HTR-8/SVneo (cell line): ENCODE measurements around the gene OOEP.

Source experiments
- DNase-seq: peaks from one replicate; pipeline ENCODE4 v3.0.0; 2011; ENCODE audit warnings: low spot score, mixed read lengths; ENCODE audit not compliant: insufficient read length
- FAIRE-seq: peaks from 2 replicates; lab custom pipeline; 2011; peaks lifted over from hg19 to GRCh38; lab: Jason Lieb, UNC

The OOEP gene

GRCh38 chr6:73368675-73369074, 1.0 kb downstream of the OOEP start:
- DNase-seq (no peak), FAIRE-seq (no peak)

DNA sequence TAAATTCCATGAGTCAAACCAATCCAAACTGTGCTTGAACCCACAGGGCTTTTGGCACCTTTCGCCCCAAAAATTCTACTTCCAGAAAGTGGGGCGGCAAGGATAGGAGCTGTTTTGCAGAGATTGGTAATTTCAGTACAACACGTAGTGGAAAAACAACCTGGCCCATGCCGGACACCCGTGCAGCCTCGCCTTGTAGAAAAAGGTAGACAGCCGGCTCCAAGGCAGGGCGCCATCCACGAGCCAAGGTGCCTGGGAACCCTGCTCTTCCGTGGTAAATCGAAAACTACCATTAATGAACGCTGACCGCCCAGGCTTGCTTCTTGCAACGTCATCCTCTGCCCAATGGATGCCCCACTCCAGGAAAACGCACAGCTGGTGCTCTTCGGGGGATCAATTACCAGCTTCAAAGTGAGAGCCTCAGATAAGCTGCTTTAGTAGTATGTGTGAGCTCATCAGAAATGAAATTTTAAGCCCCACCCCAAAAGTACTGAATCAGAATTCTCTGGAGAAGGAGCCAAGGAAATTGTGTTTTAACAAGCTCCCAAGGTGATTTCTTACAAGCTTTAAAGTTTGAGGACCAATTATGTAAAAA, 1.8 kb downstream of the OOEP start:
- no peak for FAIRE-seq

DNA sequence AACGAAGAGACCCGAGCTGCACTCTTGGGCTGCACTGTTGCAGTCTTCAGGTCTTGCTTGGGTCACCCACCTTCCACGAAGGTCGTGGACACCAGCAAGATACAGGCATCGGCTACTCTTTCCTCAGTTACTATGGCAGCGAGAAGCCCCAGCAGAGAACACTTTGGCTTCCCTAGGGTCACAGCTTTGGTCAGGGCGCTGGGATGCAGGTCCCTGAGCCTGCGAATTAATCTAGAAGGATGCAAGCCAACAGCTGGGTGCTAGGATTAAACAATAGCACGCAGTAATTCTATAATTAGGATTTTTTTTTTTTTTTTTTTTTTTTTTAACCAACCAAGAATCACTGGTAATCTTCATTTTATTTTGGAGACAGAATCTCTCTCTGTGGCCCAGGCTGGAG, 5.1 kb downstream of the OOEP start:
- FAIRE-seq (no peak), DNase-seq (no peak)

More for the DNA sequence above, 1.8 kb downstream of the OOEP start:
- no peak for DNase-seq

DNA sequence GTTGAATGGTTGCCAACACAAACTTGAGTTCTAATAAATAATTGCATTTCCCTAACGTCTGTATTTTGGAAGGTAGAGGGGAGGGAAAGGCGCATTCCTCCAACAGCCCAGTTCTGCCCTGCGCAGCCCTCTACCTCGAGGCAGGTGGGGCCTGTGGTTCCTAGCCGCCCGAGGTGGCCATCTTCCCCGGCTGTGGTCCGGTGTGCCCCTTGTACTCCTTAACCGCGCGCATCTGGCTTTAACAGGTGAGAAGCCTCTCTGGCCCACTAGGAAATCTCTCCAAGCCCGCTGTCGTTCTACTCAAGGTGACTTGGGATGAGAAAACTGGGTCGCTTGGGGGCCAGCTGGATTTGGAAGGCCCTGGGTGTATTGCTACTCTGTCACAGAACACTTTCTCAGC, 5.6 kb downstream of the OOEP start:
- no peak for FAIRE-seq

GRCh38 chr6:73363537-73363875, 6.2 kb downstream of the OOEP start:
- FAIRE-seq (no peak), DNase-seq (no peak)

More for the DNA sequence above, 5.6 kb downstream of the OOEP start:
- no peak for DNase-seq

- no peak for DNase-seq
- no peak for FAIRE-seq
These were observed 6.7 kb downstream of the OOEP start for GRCh38 chr6:73362869-73363536.

DNA sequence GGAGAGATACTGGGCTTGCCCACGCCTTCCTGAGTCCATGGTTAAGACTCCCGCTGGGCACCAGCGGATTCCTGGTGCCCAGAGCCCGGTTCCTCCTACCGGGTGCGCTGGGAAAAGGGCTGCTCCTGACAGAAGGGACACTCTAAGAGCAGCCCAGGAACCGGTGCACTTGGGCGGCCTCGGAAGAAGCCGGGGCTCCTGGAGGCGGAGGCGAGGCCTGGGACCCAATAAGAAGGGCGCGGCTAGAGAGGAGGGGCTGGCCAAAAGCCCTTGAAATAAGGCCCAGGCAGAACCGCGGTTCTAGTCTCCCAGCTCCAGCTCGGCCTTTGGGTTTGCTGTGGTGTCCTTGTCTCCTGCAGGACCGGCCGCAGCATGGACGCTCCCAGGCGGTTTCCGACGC, 7.3 kb downstream of the OOEP start, which contains the start of gene KHDC3L:
KHDC3L (plus strand) TSS at position 301 of the 400 bp plus-strand sequence; CDS start at position 373, 72 bp downstream.
- no peak for FAIRE-seq
- no peak for DNase-seq

DNA sequence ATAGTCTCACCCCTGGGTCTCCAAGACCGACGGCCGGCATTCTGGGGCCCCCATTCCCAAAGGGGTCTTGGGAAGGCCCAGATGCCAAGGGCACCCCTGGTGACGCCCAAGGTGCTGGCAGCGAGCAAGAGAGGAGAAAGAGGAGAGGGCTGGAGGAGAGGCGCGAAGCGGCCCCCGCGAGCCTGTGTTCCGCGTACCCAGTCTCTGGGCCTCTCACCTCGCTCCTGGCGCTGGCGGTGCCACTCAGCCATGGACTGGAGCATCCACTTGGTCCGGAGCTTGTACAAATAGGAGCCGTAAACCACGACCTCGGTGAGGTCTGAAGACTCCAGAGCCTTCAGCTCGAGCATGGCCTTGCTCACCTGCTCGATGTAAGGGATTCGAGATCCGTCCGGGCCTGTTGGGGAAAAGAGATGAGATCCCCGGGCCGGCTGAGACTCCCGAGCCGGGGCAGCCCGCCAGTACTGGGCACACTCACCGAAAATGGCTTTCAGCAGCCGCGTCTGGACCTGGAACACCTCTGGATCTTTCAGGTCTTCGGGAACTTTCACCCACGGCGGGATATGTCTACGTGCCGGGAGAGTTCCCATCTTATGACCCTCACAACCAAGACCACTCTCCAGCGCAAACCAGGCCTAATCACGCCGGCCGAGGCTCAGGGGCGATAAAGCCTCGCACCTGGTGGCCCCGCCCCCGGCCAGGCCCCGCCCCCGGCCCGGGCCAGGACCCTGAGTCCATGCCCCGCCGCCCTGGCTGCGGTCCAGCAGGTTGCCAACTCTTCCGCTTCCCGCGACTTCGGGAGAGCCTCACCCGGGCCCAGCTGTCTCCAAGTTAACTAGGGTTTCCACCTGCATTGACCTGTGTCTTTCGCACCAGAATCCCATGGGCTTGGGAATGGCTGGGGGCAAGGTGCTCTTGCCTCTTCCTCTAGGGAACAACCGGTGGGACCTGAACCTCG, 15.8 kb downstream of the OOEP start, which contains the start of gene DPPA5:
DPPA5 (minus strand) TSS at position 641 of the 958 bp plus-strand sequence; CDS start at position 590, 51 bp downstream.
- FAIRE-seq (no peak), DNase-seq (no peak)

GRCh38 chr6:73349311-73349710, 20.4 kb downstream of the OOEP start:
- DNase-seq (no peak), FAIRE-seq (no peak)

GRCh38 chr6:73348550-73349204, 21.0 kb downstream of the OOEP start:
- FAIRE-seq (no peak), DNase-seq (no peak)

DNA sequence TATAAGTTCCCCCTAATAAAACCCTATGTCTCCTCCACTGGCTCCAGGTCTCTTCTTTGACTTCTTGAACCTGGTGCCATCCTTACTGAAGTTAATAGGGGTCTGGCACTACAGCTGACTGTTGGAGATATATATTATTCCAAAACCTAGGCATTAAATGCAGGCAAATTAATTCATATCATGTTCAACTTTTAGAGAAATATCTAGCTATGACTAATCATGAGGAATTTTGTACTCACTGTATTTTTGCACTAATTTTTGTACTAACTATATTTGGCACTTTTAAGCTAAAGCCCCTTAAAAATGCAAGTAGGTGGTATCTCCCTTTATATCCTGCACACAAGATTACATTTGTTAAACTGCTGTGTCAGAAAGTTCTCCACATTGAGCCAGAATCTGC, 26.5 kb downstream of the OOEP start:
- DNase-seq, result no peak
- no peak for FAIRE-seq

DNA sequence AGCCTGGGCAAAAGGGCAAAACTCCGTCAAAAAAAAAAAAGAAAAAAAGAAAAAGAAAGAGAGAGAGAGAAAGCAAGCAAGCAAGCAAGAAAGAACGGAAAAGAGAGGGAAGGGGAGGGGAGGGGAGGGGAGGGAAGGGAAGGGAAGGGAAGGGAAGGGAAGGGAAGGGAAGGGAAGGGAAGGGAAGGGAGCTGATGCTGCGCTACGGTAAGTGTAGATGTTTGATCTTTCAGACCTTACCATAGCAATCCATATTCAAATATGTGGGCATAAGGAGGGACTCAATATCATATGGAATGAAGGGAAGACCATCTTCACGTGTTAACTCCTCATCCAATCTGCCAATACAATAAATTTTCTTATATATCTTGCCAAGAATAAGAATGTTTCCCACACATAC, 27.5 kb downstream of the OOEP start:
- no peak for DNase-seq
- no peak for FAIRE-seq

DNA sequence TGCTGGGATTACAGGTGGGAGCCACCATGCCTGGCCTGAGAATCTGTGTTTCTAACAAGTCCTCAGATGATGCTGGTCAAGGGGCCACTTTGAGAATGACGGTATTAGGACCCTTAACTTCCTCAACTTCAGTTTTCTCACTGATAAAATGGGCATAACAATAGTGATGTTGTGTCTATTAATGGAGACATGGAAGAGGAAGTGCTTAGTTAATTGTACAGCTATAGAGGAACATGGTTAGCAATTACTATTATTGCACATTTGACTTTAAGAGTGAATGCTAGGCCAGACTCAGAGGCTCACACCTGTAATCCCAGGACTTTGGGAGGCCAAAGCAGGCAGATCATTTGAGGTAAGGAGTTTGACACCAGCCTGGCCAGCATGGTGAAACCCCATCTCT, 28.4 kb downstream of the OOEP start:
- DNase-seq (no peak), FAIRE-seq (no peak)

DNA sequence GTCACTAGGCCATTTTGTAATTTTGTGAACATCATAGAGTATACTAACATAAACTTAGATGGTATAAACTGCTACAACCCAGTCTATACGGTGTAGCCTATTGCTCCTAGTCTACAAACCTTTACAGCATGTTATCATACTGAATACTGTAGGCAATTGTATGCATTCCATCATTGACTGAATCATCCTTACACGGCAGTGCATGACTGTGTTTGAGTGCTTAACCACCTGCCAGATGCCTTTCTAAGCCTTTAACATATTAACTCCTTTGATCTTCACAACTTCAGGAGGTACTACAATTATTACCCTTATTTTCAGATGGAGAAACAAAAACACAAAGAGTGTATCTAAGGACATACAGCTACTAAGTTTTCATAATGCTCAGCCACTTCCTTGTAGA, 29.6 kb downstream of the OOEP start:
- DNase-seq (no peak), FAIRE-seq (no peak)

GRCh38 chr6:73339340-73339739, 30.4 kb downstream of the OOEP start:
- DNase-seq (peak; percentile 53), FAIRE-seq (no peak)

GRCh38 chr6:73329201-73329600, 40.5 kb downstream of the OOEP start:
- DNase-seq (no peak), FAIRE-seq (no peak)

DNA sequence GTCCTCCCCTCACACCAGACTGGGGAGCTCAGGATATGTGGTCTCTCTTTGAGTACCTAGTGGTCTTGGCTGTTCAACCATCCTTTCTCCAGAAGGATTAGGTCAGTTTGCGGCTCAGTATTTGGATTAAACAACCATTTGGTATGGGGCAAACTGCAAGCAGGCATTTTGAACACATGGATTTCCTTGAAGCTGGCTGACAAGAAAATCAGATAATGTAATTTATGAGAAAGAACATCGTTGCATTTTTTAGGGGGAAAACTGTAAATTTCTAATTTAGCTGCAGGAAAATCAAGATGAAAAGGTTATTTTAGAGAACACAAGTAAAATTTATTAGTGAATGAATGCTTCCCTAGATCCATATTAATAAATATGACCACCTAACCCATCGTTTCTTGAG, 40.9 kb downstream of the OOEP start:
- no peak for FAIRE-seq

DNA sequence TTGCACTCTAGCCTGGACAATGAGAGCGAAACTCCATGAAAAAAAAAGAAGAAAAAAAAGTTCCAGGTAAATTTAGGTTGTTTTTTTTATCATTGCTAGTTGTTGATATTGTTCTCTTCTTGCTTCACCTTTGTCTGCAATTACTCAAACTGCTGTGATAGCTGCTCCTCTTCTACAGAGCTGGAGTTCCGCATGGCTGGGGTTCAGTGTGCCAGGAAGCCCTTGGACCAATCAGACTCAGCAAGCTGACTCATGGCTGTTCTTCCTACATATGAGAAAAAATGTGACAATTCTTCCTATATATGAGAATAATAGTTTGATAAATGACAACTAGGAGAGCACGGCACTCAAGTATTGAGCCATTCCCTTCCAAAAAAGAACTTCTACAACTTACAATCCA, 44.0 kb downstream of the OOEP start:
- no peak for DNase-seq
- no peak for FAIRE-seq

More for the DNA sequence above, 40.9 kb downstream of the OOEP start:
- no peak for DNase-seq

DNA sequence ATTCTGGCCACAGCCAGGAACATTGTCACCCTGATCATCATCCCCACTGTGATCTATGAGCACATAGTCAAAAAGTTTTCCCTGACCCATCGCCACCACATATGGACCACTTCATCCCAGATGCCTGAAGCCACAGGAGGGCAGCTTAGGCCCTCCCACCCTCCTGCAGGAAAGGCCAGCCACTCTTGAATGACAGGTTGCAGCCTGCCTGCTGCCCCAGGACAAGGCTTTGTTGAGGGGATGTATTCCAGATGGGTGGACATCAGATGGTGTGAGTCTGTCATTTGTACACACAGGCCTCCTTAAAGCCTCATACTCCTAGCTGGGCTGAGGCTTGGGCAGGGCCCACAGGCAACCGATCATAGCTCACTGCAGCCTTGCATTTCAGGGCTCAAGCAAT, 46.4 kb downstream of the OOEP start:
- no peak for DNase-seq
- peak; percentile 57 for FAIRE-seq
